NCI-H345 treated with DMSO at 0.1 percent for 48 hours (cell line): ENCODE measurements around the gene PLXDC1.
"Not testable (repeated sequence)": the region's sequence is repeated elsewhere in the genome, so short reads cannot be mapped to it uniquely, and the experiment has no call there.

Experiments
- DNase-seq: peaks from one replicate; lab custom pipeline; 2025; ENCODE audit not compliant: unreplicated experiment; lab: John Stamatoyannopoulos, UW

Gene PLXDC1

DNA sequence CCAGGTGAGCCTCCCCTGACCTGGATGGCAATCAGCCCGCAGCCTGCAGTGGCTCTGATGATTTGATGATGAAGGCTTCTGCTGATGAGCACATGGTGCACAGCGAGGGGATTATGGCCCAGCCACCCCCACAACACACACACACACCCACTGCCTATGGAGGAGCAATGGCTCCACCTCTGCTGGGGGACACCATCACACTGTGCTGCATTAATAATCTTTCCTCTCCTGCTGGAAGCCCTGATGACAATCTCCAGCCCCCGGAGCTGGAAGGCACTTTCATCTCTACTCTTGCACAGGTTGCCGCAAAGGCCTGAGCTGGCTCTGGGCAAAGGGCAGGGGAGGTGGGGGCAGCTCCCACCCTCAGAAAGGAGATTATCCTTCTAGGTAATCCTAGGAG, 79.9 kb downstream of the PLXDC1 start:
- no peak for DNase-seq

DNA sequence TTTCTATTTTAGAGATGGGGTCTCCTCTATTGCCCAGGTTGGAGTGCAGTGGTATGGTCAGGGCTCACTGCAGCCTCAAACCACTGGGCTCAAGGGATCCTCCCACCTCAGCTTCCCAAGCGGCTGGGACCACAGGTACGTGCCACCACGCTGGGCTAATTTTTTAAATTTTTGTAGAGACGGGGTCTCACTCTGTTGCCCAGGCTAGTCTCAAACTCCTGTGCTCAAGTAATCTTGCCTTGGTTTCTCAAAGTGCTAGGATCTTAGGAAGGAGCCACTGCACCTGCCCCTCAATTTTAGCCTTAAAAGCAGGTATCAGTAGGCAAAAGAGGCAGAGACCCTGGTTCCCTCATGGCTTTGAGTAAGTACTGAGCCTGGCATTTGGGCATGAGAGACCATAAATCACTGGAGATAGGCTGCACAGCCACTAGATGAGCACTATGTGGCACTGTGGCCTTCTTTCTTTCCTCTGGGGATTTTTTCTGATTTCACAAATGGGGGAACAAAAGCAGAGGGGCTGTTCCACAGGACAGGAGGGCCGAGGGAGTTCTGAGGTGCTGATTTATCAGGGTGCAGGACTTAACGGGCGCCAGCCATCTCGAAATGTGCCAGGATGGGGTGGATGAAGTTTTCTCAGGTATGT, 82.2 kb downstream of the PLXDC1 start:
- DNase-seq, result peak; percentile 15

DNA sequence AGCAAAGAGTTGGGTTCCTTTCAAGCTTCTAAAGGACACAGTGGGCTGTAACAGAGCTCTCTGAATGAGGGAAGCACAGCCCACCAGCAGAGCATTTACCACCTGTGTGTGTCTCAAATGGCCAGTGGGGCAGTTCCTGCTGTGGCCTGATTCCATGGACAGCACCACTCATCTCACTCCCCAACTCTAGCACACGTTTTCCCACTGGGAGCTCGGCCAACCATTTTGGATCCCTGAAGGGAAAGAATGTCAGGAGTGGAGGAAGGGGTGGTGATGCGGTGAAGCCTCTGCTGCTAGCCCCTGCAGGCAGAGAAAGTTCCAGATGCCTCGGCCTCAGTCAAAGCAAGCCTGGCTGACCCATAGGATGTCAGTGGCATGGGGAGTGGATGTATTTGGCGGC, 86.6 kb downstream of the PLXDC1 start:
- DNase-seq, result no peak

DNA sequence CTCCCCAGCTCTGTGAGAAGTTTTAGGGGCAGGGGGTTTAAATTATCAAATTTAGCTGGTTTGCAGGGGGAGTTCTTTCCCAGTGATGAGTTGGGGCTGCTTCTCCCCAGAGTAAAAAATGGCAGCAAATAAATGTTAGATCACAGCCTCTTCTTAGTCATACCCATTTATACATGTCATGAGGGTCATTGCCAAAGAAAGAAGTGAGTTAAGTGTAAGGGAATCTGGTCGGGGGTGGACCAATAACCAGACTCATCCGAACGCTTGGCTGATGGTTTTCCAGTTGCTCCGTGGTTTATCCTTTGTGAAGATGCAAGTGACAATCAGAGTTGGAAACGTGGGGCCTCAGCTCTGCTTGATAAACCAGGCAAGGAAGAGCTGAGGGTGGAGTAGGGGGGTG, 87.1 kb downstream of the PLXDC1 start:
- DNase-seq, result no peak

DNA sequence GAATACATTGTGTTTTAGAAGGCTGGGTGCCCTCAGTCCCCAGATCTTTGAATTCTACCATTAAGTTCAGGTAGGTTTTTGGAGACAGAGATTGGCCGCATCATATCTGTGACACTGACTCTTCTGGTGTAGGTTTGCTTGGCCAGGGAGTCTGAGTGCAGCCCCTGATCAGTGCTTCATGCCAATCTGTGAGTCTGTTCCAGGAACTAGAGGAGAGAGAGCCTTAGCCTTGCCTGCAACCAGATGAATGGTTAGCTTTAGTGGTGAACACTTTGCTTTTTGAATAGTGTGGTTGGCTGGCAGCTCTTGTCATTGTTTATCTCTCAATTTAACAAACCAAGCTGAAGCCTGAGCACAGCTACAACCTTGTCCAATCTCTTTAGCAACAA, 87.8 kb downstream of the PLXDC1 start:
- no peak for DNase-seq

DNA sequence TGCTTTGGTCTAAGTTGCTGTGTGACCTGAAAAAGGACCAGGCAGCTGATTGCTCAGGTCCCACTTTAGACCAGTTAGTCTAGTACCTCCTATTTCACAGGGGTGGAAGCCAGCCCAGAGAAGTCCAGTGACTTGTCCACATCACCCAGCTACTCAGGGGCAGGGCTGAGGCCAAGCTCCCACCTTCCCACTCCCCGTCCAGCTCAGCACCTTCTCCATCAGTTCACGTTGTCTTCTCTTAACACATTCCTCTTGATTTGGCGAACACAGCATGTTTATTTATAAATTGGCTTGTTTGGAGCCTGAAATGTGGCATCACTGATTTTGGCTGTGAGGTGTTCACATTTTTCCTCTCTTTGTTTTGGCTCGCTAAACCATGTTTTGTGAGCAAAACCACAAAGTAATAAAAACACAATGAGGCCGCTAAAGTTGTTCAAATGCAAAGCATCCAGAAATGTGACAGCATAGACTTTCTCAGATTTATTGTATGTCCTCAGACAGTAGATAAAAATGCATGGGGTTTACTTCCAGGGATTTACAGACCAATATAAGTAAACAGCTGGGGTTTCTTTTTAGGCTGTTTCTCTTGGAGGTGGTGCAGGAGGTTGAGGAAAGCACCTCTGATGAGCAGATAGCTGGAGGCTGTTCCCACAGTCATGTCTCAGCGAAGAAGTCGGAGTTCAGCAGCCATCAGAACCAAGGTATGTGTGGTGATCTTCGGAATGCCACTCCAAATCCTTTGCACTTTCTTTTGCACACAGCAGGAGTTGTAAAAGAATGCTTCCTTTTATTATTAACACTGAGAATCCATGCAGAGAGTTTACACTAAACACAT, 88.4 kb downstream of the PLXDC1 start:
- no peak for DNase-seq

DNA sequence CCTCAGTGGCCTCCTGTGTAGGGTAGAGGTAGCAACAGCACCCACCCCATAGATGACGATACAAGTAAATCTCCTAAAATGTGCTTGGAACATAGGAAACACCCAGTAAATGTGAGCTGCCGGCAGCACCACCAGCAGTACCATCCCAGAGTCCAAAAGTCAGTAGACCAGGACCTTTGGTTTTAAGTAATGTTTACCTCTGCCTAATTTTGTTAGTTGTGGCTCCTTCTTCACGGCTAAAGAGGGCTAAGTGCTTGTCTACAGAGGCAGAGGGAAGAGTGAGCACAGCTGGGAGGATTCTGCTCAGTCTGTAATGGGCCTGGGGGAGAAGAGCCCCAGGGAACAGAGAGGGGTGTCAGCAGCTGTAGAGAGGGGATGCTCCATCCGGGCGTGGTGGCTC, 92.9 kb downstream of the PLXDC1 start:
- no peak for DNase-seq

DNA sequence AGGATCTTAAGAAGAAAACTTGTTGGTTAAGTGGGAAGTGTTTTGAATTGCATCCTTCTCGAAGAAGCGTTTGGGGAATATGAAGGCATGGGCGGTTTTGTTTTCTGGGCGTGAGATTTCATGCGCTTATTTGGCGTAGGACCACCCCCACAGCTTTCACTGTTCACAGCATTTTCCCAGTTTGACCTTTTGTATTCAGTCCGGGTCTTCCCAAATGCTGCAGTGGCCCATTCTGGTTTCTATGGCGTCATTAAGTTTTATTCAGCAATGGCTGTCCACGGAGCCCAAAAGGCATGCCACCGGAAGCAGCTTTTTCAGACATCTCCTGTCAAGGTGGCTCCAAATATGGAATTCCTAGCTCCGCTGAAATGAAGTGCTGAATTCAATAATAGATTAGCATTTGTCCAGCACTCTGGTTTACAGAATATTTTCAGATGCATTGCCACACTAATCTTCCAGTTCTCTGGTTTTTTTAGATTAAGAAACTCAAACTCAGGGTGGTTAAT, 93.7 kb downstream of the PLXDC1 start:
- no peak for DNase-seq

DNA sequence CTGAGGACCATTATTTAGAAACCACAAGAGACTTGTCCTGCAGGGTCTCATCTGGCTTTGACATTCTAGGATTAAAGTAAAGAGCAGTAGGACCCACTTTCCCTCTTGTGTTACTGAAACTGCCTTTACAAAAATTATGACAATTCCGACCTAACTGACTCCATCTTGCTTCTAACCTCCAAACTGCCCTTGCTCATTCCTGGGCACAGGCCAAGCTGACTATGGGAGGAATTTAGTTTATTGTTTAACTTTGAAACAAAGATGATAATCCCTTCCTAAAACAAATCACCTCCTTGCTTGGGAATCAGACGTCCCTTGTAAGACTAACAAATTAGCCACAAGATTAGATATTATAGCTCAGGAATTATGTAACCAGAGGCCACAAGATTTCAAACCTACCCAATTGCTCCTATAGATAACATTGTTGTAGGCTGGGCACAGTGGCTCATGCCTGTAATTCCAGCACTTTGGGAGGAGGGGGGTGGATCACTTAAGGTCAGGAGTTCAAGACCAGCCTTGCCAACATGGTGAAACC, 97.3 kb downstream of the PLXDC1 start:
- no peak for DNase-seq

DNA sequence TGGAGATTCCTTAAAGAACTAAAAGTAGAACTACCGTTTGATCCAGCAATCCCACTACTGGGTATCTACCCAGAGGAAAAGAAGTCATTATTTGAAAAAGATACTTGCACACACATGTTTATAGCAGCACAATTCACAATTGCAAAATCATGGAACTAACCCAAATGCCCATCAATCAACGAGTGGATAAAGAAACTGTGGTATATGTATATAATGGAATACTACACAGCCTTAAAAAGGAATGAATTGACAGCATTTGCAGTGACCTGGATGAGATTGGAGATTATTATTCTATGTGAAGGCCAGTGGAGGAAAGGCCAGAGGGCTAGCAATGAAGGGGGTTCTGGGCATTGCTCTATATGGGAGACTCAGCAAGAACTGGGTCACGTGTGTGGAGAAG, 99.0 kb downstream of the PLXDC1 start:
- not testable (repeated sequence) for DNase-seq

DNA sequence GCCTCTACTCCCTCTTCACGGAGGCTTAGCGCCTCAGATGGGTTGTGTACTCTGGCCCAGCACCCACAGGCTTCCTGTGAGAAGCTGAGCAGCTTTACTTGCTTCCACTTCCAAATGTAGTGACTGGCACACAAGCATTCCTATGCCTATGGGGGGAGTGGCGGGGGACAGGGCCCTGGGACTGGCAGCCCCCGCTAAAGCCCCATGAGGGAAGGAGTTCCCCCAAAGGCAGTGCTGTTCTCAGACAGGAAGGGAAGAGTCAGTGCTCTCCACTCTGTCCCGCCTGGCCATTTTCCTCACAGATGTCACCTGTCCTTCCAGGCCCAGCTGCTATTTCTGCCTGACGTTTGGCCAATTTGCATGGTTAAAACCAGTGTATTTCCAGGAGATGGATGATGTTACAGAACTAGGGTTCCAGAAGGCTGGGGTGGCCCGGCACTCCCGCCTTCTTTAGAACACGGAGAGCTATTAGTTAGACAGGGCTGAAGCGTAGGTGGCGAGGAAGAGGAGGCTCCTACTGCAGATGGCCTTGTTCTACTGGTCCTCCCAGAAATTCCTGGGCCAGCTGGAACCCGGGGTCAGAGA, 100.3 kb downstream of the PLXDC1 start:
- no peak for DNase-seq

DNA sequence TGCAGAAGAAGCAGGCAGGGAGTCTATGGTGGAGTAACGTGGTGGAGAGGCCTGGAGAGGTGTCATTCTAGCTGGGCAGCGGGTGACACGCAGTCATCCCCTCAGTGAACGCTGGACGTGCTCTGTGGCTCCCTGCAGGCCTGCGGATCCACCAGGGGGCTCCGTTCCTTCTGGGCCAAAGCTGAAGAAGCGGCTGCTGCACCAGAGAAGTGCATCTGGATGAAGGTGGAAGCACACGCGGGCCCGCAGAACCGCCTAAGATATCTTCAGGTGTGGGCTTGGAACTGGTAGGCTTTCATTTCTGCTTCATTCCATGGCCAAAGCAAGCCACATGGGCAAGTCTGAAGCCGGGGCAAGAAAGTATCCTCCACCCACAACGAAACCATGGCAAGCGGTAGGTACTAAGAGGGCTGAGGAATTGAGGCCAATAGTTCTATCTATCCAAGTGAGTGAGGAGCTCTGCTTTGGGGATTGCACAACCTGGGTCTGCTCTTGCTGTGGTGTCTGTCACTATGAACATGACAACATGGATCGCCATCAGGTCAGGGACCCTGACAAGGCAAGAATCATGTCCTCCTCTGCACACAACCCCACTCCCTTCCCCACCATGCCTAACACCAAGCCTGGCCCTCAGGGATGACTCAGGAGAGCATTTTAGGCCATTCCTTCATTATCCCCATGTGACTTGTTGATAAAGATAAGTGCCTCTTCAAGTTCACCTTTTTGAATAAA, 105.3 kb downstream of the PLXDC1 start:
- no peak for DNase-seq

DNA sequence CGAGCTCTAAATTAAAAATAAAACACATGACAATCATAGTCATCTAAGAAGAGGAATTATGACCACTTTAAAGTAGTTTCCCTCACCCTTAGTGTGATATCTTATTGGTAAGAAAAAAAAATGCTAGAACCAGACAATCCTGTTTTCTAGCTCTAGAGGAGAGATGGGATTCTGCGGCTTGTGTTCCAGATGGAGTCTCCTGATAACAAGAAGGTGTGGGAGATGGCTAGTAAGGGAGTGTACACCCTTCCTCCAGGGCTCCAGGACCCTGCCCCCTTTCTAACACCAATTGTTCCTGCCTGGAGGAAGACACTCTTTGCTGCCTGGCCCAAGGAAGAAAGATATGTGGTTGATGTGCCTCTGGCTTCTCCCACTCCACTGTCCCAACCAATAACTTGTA, 115.4 kb downstream of the PLXDC1 start:
- DNase-seq, result no peak

DNA sequence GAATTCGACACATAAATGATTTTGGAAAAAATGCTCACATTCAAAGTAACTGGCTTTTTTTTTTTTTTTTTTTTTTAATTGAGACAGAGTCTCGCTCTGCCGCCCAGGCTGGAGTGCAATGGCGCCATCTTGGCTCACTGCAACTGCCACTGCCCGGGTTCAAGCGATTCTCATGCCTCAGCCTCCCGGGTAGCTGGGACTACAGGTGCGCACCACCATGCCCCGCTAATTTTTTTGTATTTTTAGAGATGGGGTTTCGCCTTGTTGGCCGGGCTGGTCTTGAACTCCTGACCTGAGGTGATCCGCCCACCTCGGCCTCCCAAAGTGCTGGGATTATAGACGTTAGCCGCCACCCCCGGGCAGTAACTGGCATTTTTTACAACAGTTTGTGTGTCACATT, 115.9 kb downstream of the PLXDC1 start:
- not testable (repeated sequence) for DNase-seq

DNA sequence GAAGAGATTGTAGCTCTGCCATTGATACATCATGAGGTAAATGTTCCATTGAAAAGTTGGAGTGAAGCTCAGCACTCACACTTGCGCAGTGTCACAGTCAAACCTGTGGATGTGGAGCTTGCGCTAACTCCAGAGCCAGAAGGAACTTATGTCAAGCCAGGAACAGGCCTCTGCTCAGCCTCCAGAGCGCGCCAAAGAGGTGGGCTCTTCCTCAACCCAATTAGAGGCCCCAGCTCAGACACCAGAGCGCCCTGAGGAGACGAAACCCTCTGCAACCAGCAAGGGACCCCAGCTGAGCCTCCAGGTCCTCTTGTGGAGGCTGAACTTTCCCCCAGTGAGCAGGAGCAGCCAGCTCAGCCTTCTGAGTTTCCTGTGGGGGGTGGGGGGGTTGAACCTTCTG, 122.7 kb downstream of the PLXDC1 start:
- no peak for DNase-seq

DNA sequence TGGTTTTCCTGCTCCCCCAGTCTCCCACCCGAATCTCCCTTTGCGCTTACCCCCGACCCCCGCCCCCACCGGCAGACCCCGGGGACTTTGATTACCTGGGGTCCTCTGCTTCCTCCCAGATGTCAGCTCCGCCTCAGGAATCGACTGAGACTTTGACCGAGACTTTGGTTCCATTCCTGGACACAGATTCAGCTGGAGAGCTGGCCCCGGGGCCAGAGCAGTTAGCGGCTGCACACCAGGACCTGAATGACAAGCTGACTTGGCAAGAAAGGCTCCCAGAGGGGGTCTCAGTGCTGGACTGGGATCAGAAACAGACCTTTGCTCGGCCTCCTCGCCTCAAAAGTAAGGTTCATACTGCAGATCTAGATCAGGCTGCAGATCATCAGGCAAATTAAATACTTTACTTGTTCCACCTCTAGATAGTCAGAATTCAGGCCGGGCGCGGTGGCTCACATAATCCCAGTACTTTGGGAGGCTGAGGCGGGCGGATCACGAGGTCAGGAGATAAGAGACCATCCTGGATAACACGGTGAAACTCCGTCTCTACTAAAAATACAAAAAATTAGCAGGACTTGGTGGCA, 123.9 kb downstream of the PLXDC1 start:
- DNase-seq, result no peak

DNA sequence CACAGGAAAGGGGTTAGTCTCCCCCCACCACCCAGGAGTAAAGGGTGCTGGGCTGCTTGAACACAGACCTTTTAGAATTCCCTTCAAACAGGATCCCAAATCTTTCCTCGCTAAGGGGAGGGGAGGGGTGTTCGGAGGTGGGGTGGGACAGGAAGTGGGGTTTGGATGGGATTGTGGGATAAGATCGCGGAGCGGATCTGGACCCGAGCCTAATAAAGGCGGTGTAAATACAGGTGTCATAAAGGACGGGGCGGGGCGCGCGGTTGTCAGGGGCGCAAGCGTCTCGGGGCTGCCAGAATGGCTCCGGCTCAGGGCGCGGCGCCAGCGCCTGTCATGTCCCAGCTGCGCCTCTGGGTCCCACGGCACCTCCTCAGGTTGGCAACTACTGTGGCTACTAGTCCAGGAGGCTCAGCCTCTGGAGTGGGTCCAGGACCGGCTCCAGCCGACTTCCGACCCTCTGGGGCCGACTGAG, 124.4 kb downstream of the PLXDC1 start:
- DNase-seq, result peak; percentile 33

DNA sequence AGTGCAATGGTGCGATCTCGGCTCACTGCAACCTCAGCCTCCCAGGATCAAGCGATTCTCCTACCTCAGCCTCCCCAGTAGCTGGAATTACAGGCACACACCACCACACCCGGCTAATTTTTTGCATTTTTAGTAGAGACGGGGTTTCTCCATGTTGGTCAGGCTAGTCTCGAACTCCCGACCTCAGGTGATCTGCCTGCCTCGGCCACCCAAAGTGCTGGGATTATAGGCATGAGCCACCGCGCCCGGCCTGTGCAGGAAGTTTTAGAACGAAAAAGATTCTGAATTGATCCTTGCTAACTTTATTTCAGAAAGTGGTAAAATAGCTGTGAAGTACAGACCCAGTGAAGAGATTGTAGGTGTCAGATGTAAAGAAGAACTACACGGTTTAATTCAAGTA, 125.1 kb downstream of the PLXDC1 start:
- DNase-seq, result not testable (repeated sequence)

DNA sequence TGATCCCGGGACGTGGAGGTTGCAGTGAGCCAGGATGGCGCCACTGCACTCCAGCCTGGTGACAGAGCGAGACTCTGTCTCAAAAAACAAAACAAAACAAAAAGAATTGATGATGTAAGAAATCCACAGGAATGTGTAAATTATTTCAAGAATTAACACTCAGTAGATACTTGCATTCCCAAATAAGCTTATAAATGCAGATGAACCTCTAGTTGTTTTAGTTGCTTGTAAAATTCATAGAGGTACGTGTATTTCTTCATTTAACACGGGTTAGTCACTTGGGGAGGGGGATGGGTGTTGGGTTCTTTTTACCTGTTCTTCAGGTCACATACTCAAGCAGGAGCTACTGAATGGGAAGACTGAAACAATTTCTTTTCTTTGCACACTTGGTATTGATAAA, 128.5 kb downstream of the PLXDC1 start:
- no peak for DNase-seq

DNA sequence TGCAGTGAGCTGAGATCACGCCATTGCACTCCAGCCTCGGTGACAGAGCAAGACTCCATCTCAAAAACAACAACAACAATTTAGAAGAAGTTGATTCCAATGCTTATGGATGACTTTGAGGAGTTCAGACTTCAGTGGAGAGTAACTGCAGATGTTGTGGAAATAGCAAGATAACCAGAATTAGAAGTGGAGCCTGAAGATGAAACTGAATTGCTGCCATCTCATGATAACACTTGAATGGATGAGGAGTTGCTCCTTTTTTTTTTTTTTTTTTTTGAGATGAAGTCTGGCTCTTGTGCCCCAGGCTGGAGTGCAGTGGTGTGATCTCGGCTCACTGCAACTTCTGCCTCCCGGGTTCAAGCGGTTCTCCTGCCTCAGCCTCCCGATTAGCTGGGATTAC, 131.4 kb downstream of the PLXDC1 start:
- not testable (repeated sequence) for DNase-seq
